ENCODE data around the gene PRSS56.

DNA sequence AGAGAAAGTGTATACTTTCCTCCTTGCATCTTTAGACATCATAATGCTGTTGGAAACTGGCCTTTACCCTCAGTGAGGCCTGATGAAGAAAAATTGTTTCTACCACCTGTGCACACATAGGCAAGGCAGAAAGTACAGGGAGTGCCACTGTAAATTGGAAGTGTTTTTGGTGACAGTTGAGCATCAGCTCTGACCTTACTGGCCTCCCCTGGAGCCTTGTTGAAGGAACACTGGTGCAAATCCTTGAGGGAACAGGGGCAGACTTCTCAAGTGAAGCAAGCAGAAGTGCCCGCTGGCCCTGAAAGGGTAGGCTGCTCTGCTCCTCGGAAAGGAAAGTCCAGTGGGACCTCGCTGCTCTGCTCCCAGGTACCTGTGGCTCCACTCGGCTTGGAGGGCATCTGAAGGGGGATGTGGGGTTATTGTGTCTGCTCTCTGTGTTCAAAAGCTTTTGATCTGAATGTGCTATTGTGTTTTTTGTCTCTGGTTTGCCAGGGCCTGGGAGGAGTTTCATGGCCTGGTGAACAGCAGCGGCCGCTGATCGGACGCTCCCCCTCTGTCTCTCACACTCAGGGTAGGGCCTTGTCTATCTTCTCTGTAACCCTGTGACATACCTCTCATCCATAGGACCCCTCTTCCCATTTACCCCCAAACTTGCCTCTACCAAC is 53.7 kb downstream of the PRSS56 start:
- TF ChIP-seq, protein P1, sequence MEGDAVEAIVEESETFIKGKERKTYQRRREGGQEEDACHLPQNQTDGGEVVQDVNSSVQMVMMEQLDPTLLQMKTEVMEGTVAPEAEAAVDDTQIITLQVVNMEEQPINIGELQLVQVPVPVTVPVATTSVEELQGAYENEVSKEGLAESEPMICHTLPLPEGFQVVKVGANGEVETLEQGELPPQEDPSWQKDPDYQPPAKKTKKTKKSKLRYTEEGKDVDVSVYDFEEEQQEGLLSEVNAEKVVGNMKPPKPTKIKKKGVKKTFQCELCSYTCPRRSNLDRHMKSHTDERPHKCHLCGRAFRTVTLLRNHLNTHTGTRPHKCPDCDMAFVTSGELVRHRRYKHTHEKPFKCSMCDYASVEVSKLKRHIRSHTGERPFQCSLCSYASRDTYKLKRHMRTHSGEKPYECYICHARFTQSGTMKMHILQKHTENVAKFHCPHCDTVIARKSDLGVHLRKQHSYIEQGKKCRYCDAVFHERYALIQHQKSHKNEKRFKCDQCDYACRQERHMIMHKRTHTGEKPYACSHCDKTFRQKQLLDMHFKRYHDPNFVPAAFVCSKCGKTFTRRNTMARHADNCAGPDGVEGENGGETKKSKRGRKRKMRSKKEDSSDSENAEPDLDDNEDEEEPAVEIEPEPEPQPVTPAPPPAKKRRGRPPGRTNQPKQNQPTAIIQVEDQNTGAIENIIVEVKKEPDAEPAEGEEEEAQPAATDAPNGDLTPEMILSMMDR (optimal IDR thresholded peaks at IDR 0.05 in 1 of 3, IDR thresholded peaks at IDR 0.05 in 1 of 3, conservative IDR thresholded peaks at IDR 0.05 in 1 of 3; ENCODE audit: extremely low read depth in 1 of 3, insufficient read depth in 2 of 3, low read length in 3 of 3) = no peak
- TF ChIP-seq EZH2 (IDR thresholded peaks at IDR 0.05; ENCODE audit: low read length) = no peak
